ENCODE data around the gene HRCT1.

- TF ChIP-seq CTCF (IDR thresholded peaks at IDR 0.05): no peak
- no peak for TF ChIP-seq POLR2A (IDR thresholded peaks at IDR 0.05)
Measured at GRCh38 chr9:35948451-35948850, 42.4 kb downstream of the HRCT1 start.

All from adrenal gland (tissue), 5 donors.